Inflammatory macrophage (primary cell): Measurements from ENCODE around the gene SLC38A11.
A peak's percentile ranks its signal among the peaks of the same experiment; 100 is the strongest.
"Not testable (repeated sequence)": the region's sequence is repeated elsewhere in the genome, so short reads cannot be mapped to it uniquely, and the experiment has no call there.

ENCODE experiments used
- DNase-seq, 2 donors: peaks; one replicate each; pipeline ENCODE4 v3.0.0-alpha.2; 2020 to 2022
- total RNA-seq, 18 experiments: gene quantifications; one replicate each; lab custom pipeline; 2026; ENCODE audit warnings: mixed read lengths in 6 of 18, inconsistent platforms in 2 of 18; lab: John Stamatoyannopoulos, UW

Gene SLC38A11, protein sequence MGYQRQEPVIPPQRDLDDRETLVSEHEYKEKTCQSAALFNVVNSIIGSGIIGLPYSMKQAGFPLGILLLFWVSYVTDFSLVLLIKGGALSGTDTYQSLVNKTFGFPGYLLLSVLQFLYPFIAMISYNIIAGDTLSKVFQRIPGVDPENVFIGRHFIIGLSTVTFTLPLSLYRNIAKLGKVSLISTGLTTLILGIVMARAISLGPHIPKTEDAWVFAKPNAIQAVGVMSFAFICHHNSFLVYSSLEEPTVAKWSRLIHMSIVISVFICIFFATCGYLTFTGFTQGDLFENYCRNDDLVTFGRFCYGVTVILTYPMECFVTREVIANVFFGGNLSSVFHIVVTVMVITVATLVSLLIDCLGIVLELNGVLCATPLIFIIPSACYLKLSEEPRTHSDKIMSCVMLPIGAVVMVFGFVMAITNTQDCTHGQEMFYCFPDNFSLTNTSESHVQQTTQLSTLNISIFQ
- total RNA-seq, result 0 to 0.25 (median 0) reads per million in 18 experiments

DNA sequence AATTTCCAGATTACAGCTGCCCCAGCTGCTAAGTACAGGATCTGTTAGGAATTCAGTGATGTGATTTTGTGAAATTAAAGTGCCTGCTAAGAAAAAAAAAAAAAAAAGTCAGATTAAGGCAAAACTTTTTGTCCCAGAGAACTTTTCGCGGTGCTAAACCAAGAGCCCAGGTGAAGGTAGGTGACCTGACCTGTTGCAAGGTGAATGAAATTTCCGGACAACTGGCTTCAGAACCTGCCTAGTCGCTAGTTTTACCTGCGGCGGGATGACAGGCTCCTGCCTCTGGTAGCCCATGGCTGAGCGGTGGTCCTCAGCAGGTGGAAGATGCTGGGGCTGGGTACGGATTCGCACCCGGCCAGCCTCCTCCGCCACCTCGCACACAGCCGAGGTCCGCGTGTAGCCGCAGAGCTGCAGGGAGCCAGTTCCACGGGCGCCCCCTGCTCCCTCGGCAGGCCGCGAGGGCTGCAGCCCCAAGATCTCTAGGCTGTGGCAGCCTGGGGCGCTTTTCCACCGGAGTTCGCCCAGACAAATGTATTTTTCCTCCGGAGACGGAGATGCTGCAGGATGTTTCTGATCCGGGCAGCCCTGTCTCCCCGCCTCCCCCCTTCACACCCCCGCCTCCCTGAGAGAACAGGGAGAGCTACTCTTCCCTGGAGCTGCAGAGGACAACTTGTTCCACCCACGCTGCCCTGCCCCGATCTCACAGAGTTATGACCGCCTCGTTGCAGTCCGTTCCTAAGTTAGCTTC, at the start of gene SLC38A11:
Gene SLC38A11, minus strand, starts transcription at position 572 of the 748 bp plus-strand sequence. Its CDS starts 278 bp downstream, at position 294.
- DNase-seq, result peak in 1 of 2 donors; percentile 1

GRCh38 chr2:165003443-165004130, 48.3 kb upstream of the SLC38A11 start:
- DNase-seq, result no peak

- no peak for DNase-seq
Observed at GRCh38 chr2:165002638-165003037, 47.3 kb upstream of the SLC38A11 start.

GRCh38 chr2:164994664-164995299, 39.5 kb upstream of the SLC38A11 start:
- DNase-seq, result not testable (repeated sequence)

DNA sequence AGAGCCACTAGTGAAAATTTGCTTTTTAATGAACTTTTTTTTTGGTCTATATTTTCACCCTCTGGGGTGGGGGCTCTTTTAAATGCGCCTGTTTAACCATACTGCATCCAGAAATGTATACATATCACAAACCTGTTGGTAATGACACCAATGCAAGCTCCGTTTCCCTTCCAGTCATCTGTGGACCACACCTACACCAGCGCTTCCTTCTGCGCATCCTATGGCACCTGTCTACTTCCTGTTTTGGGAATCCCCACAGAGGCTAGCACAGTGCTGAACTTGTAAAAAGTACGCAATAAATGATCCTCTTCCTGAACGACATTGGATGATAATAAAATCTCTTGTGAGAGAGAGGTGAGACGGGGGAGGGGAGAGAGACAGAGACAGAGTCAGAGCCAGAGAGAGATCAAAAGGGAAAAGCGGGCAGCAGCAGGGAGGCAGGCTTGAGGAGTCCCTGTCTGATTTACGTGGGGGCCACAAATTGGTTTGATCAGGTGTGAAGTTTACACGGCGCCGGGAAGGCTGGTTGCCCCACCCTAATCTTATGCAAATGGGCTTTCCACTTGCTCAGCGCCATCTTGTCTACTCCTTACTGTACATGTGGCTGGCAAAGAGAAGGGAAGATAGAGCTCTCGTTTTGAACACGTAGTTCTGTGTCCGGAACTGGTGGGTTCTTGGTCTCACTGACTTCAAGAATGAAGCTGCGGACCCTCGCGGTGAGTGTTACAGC, 38.1 kb upstream of the SLC38A11 start:
- DNase-seq, result no peak

- DNase-seq, result peak; percentile 51 to 69
Observed at GRCh38 chr2:164992818-164993217, 37.5 kb upstream of the SLC38A11 start.

DNA sequence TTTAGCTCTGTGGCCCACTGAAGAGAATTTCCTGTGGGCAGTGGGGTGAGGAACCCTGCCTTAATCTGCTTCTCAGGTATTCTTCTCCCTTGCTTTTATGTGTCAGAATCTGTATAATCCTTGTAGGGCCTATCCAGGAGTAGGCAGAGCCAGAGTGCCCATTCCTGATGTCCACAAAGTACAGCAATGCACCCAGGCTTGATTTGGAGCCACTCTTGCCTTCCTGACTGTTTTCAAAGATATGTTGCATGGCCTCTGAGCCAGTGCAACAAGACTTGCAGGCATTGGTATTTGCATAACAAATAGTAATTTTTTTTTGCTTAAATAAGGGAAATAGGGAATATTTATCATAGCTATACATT, 36.7 kb upstream of the SLC38A11 start:
- DNase-seq, result not testable (repeated sequence)

GRCh38 chr2:164991361-164992092, 36.2 kb upstream of the SLC38A11 start:
- DNase-seq, result not testable (repeated sequence)

DNA sequence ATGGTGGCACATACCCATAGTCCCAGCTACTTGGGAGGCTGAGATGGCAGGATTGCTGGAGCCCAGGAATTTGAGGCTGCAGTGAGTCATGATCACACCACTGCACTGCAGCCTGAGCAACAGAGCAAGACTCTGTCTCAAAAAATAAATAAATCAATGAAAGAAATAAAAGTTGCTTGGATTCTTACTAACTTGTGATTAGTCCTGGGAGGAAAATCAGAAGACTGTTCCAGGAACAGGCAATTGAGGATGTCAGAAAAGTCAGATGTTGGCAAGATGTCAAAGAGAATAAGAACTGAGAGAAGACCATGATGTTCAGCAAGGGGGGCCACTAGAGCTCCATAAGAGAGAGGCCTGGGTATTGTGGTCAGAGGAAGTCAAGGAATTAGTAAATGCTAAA, 35.6 kb upstream of the SLC38A11 start:
- DNase-seq, result not testable (repeated sequence)

DNA sequence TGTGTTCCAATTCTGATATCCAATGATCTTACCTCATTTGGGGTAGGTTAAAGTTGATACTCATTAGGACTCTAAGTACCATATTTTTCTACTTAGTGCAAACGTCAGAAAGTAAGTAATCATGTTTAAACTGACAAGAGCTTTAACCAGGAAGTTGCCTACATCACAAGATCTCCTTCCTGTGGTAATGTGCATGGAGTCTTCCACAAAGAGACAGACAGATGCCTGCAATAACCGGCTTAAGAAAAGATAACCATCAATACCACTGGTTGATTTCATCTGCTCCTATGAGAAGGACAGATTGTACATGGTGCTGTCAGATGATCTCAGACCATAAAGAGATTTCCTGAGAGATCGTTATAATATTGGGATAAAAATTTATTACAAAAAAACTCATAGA, 33.5 kb upstream of the SLC38A11 start:
- not testable (repeated sequence) for DNase-seq

- not testable (repeated sequence) for DNase-seq
Observed at GRCh38 chr2:164986027-164986426, 30.7 kb upstream of the SLC38A11 start.

DNA sequence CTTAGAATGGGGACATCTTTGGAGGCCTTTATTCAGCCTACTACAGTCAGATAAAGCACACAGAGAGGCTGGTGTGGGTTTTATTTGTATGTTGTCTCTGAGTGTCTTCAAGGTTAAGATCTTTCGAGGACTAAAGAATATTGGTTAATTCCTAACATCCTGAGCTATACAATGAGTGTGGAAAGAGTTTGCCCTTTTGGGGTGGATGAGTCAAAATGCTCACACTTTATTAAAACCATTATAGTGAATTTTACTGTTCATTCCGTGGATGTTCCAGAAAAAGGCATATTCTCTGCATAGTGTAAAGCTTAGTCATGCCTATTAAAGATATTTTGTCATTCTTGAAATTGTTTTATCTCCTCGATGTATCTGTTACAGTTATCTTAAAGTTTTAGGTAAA, 29.1 kb upstream of the SLC38A11 start:
- no peak for DNase-seq

DNA sequence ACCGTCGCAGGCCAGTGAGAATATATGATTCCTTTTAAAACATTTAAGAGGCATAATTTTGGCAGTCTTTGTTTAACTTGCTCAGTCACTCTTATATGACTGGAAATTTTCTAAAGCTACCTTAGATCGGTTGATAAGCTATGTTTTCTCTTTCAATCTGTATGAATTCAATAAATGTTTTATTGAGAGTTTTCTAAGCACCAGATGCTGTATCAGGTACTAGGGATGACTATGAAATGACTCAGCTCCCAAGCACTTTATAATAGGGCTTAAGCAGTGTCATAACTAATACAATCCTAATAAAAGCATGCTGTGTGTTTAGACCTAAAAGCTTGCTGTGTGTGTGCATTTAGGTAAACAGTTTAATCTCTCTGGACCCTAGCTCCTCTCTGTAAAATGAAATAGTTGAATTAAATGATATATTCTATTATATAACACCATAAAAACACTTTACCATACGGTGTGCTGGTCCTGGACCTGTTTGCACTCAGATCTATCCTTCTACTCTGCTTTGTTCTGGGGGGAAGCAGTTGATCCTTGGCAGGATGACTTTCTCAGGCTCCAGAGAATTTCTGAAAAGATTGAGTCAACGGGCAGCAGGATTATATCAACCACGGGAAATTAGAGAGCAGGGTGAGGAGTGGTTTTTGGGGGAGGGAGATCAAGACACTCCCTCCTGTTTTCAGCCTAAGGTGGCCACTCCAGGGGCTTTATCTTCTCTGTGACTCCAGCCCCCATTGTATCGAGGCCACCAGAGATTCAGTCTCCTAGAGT, 26.1 kb upstream of the SLC38A11 start:
- no peak for DNase-seq

DNA sequence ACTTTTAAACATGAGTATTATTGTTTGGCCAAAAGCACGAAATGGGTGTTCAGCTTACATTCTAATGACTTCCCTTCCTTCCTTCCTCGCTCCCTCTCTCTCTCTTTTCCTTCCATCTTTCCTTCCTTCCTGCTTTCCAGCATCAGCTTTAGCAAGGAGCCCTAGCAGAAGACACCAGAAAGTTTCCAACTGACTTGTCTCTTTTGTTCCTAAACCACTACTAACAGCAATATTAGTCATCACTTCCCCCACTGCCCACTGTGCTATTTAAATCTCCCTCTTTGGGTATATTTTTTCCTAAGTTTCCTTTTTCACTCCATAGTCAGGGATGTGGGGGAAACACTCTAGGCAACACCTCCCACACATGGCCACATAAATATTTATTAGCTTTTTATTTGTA, 25.4 kb upstream of the SLC38A11 start:
- DNase-seq, result peak in 1 of 2 donors; percentile 6

- no peak for DNase-seq
Observed at GRCh38 chr2:164979113-164979512, 23.8 kb upstream of the SLC38A11 start.

DNA sequence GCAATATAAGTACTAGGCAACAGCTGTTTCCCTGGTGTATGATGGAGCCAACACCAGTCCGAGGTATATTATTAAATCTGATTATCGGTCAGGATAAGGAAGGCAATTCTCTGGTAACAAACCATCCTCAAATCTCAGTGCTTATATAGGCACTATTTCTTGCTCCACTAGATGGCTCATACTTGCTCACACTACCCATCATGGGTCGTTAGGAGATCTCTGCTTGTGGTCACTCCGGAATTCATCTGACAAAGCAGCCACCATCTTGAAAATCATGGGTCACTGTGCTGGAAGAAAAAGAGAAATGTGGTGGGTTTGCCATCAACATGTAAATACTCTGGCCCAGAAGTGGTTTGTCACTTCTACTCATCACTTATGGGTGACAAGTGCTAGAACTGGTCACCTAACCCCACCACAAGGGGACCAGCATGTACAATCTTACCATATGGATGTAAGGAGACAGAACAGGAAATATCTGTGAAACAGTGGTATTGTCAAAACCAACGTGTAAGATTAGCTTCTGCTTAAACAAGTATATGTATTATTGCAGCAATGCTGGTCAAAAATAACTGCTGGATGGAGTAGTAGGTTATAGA, 21.6 kb upstream of the SLC38A11 start:
- not testable (repeated sequence) for DNase-seq

DNA sequence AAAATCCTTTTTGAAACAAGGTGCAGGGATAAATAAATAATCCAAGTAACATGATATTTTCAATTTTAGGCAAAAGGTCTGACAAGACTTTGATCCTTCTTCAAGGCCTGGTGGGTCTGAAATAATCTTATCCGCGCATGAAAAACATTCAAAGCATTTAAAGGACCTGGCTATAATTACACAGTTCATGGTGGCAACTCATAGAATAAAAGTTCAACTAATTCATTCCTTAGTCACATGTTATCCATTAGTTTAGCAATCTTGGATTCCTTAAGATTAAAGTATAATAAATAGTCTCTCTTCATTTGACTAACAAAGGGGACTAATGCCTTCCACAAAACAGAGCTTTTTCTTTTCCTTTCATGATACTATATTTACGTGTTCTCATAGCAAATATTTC, 21.0 kb upstream of the SLC38A11 start:
- DNase-seq, result no peak

- peak in 1 of 2 donors; percentile 42 for DNase-seq
Observed at GRCh38 chr2:164975891-164976290, 20.6 kb upstream of the SLC38A11 start.

- DNase-seq, result no peak
Observed at GRCh38 chr2:164974221-164974620, 18.9 kb upstream of the SLC38A11 start.

DNA sequence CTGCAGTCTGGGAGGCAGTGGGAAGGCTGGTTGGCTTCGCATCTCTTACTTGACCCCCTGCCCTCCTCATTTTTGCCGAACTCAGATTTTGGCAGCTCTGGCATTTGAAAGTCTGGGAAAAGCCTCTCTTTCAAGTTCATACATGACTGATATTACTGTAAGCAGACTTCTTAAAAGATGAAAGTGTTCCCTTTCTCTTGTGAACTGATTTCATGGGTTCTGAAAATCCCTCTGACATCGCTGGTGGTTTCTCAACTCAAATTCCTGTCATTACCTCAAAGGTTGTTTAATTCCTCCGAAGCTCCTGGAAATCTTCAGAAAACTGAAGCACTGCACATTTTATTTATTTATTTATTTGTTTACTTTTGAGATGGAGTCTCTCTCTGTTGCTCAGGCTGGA, 16.9 kb upstream of the SLC38A11 start:
- DNase-seq, result no peak
